HG02938 (cell line): ENCODE results near the gene PLEKHD1.
A peak's percentile ranks its signal among the peaks of the same experiment; 100 is the strongest.
"Not testable (repeated sequence)": the region's sequence is repeated elsewhere in the genome, so short reads cannot be mapped to it uniquely, and the experiment has no call there.

Source experiments
- ATAC-seq: cut with Tn5 transposase; IDR thresholded peaks from one replicate; pipeline ENCODE4 v1.9.1; 2021; ENCODE audit warnings: mild to moderate bottlenecking, moderate library complexity; ENCODE audit not compliant: unreplicated experiment

The PLEKHD1 gene

GRCh38 chr14:69484444-69485314 is at the start of gene PLEKHD1:
TSS of gene PLEKHD1 (plus strand) at chr14:69484728. CDS start at chr14:69484966, 238 bp downstream.
- ATAC-seq = no peak

GRCh38 chr14:69439521-69440270 is 44.8 kb upstream of the PLEKHD1 start:
- ATAC-seq = no peak

- peak; percentile 68 for ATAC-seq
Measured at GRCh38 chr14:69441948-69442347, 42.6 kb upstream of the PLEKHD1 start.

- ATAC-seq = no peak
Measured at GRCh38 chr14:69443296-69443805, 41.2 kb upstream of the PLEKHD1 start.

- no peak for ATAC-seq
Measured at GRCh38 chr14:69449216-69449615, 35.3 kb upstream of the PLEKHD1 start.

GRCh38 chr14:69451941-69452340 is 32.6 kb upstream of the PLEKHD1 start:
- no peak for ATAC-seq

GRCh38 chr14:69458350-69458749 is 26.2 kb upstream of the PLEKHD1 start:
- no peak for ATAC-seq

- no peak for ATAC-seq
Measured at GRCh38 chr14:69459122-69459521, 25.4 kb upstream of the PLEKHD1 start.

GRCh38 chr14:69460093-69460701 is 24.3 kb upstream of the PLEKHD1 start:
- ATAC-seq = peak; percentile 77

- ATAC-seq = no peak
Measured at GRCh38 chr14:69464379-69464778, 20.1 kb upstream of the PLEKHD1 start.

- ATAC-seq = no peak
Measured at GRCh38 chr14:69464829-69465228, 19.7 kb upstream of the PLEKHD1 start.

GRCh38 chr14:69468949-69469348 is 15.6 kb upstream of the PLEKHD1 start:
- no peak for ATAC-seq

- no peak for ATAC-seq
Measured at GRCh38 chr14:69471436-69471835, 13.1 kb upstream of the PLEKHD1 start.

GRCh38 chr14:69471916-69472315 is 12.6 kb upstream of the PLEKHD1 start:
- ATAC-seq = no peak

GRCh38 chr14:69473260-69473659 is 11.3 kb upstream of the PLEKHD1 start:
- ATAC-seq = no peak

GRCh38 chr14:69473946-69474345 is 10.6 kb upstream of the PLEKHD1 start:
- no peak for ATAC-seq

GRCh38 chr14:69475194-69475818 is 9.2 kb upstream of the PLEKHD1 start:
- no peak for ATAC-seq

GRCh38 chr14:69476824-69477450 is 7.6 kb upstream of the PLEKHD1 start:
- not testable (repeated sequence) for ATAC-seq

- ATAC-seq = not testable (repeated sequence)
Measured at GRCh38 chr14:69478055-69478454, 6.5 kb upstream of the PLEKHD1 start.

- ATAC-seq = no peak
Measured at GRCh38 chr14:69479696-69480095, 4.8 kb upstream of the PLEKHD1 start.
